ENCODE data around the gene KRI1. TPM values are rescaled to one million over a fixed set of nuclear protein-coding genes. Genes with fewer than 3 reads are reported as not detected.

The KRI1 gene
- total and polyA plus RNA-seq, 2 donors (not counting 3 experiments of a cell fraction or from before 2014, with no cell fraction given) = 6.7 to 25.7 TPM

DNA sequence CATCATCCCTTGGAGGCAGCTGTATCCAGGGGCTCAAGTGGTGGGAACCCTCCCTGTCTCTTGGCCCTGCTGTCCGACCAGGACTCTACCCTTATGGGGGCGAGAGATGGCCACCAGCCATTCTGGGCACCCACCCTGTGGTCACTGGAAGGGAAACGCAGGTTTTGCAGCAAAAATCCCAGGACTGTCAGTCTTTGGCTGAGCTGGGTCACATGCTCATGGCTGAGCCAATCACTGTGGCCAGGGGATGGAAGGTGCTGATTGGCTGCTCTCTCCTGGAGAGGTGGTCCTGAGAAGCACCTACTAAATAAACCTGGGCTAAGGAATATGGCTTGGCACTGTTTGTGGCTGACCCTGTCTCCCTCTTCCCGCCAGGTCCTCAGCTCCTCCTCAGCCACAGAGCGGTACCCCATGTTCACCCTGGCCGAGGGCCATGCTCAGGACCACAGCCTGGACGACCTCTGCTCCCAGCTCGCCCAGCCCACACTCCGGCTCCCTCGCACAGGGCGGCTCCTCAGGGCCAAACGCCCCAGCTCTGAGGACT is 13.2 kb downstream of the KRI1 start:
- no peaks in the 10 kb centered on the region for H3K27me3 ChIP-seq (ENCODE audit: control insufficient read depth in 2 of 2, insufficient read depth in 2 of 2, low read length in 2 of 2)
- no peak overlapping the region for H3K4me2 ChIP-seq (ENCODE audit: insufficient read depth, low read length)
- H3K4me3 ChIP-seq (replicated peaks in 1 of 3; ENCODE audit: insufficient read depth in 1 of 3, low read depth in 1 of 3, low read length in 3 of 3) = no peak overlapping the region
- H3K27ac ChIP-seq (ENCODE audit: insufficient read depth, low read depth, low read length) = no peak overlapping the region
- ChIA-PET CTCF (interaction anchor here (0.9 to 2.4 kb wide), 6 partner anchors 11 to 73 kb away, joined by 3 to 8 read pairs (median 5); partner anchors contain the start of gene S1PR5), POLR2A (interaction anchor here (0.5 kb wide), 1 partner anchor 333 kb away, joined by 4 read pairs; no protein-coding TSS in a partner anchor)
- no peaks in the 10 kb centered on the region for H3K4me1 ChIP-seq (ENCODE audit: control insufficient read depth, extremely low read depth, insufficient read depth, low read length)
- no peak for DNase-seq (ENCODE audit: low read depth, low spot score)
- no peaks in the 10 kb centered on the region for H3K9me3 ChIP-seq (replicated peaks; ENCODE audit: control insufficient read depth, insufficient read depth, low read length)
- dilution Hi-C loops (cut with MboI; ENCODE audit: extremely low pct_ligation_motif_present, low sequenced_read_pairs) (no loop called here), intact Hi-C loops (cut with micrococcal nuclease) (no loop called here)
- no peaks in the 10 kb centered on the region for H3K79me2 ChIP-seq (ENCODE audit: control insufficient read depth, insufficient read depth, low read length)
- H3K9me1 ChIP-seq (replicated peaks; ENCODE audit: control insufficient read depth, extremely low read depth, insufficient read depth, low read length) = no peaks in the 10 kb centered on the region
- H3K36me3 ChIP-seq (ENCODE audit: control insufficient read depth in 2 of 2, extremely low read depth in 1 of 2, insufficient read depth in 2 of 2, low read length in 2 of 2) = peaks cover 7 to 46% of the 10 kb centered on the region in 2 experiments
- peak; percentile 67 for FAIRE-seq
- TF ChIP-seq POLR2AphosphoS5 (IDR thresholded peaks at IDR 0.05; ENCODE audit: insufficient read depth, low read depth, low read length) (no peak), MYC (IDR thresholded peaks at IDR 0.05; ENCODE audit: low read depth, low read length) (no peak), JUN (IDR thresholded peaks at IDR 0.05; ENCODE audit: borderline replicate concordance, insufficient read depth, insufficient read length, low read depth) (no peak), GATA2 (IDR thresholded peaks at IDR 0.05; ENCODE audit: insufficient read depth, insufficient read length, low read depth, low read length) (no peak)
- H4K20me1 ChIP-seq (replicated peaks; ENCODE audit: control insufficient read depth, extremely low read depth, insufficient read depth, low read length) = no peaks in the 10 kb centered on the region
- H3K9ac ChIP-seq (replicated peaks; ENCODE audit: extremely low read depth, insufficient read depth, low read length) = no peak overlapping the region
- no TSS peak for BruUV-seq (replicated peaks)
- no peak overlapping the region for H2AFZ ChIP-seq (ENCODE audit: low read depth, low read length)

DNA sequence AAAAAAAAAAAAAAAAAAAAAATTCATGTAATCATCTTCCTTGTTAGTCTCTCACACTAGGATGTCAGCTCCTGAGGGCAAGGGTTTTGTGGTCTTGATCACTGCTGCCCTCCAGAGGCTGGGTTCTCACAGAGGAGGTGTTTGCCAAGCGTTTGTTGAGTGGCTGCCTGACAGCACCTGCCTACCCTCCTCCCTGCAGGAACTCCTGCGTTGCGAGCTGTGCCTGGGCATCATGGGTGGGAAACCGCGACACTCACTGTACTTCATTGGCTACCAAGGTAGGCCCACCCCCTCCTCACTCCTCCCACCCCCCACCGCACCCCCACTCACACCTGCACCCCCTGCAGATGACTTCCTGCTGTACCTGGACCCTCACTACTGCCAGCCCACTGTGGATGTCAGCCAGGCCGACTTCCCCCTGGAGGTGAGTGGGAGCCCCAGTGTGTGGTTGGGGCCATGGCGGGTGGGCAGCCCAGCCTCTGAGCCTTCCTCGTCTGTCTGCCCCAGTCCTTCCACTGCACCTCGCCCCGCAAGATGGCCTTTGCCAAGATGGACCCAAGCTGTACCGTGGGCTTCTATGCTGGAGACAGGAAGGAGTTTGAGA is 14.0 kb downstream of the KRI1 start:
- no peaks in the 10 kb centered on the region for H3K9me1 ChIP-seq (replicated peaks; ENCODE audit: control insufficient read depth, extremely low read depth, insufficient read depth, low read length)

More for the DNA sequence above, 14.0 kb downstream of the KRI1 start:
- no peak overlapping the region for H3K4me2 ChIP-seq (ENCODE audit: insufficient read depth, low read length)
- H3K79me2 ChIP-seq (ENCODE audit: control insufficient read depth, insufficient read depth, low read length) = no peaks in the 10 kb centered on the region
- H3K27ac ChIP-seq (ENCODE audit: insufficient read depth, low read depth, low read length) = no peak overlapping the region
- H2AFZ ChIP-seq (ENCODE audit: low read depth, low read length) = no peak overlapping the region
- H3K27me3 ChIP-seq (ENCODE audit: control insufficient read depth in 2 of 2, insufficient read depth in 2 of 2, low read length in 2 of 2) = no peaks in the 10 kb centered on the region
- dilution Hi-C loops (cut with MboI; ENCODE audit: extremely low pct_ligation_motif_present, low sequenced_read_pairs) = no loop called here
- no peaks in the 10 kb centered on the region for H3K4me1 ChIP-seq (ENCODE audit: control insufficient read depth, extremely low read depth, insufficient read depth, low read length)
- POLR2A ChIA-PET = interaction anchor here (0.5 kb wide), 1 partner anchor 334 kb away, joined by 4 read pairs; no protein-coding TSS in a partner anchor
- no peaks in the 10 kb centered on the region for H4K20me1 ChIP-seq (replicated peaks; ENCODE audit: control insufficient read depth, extremely low read depth, insufficient read depth, low read length)
- DNase-seq (ENCODE audit: low read depth, low spot score) (no peak), FAIRE-seq (no peak)
- peaks cover 7 to 42% of the 10 kb centered on the region in 2 experiments for H3K36me3 ChIP-seq (ENCODE audit: control insufficient read depth in 2 of 2, extremely low read depth in 1 of 2, insufficient read depth in 2 of 2, low read length in 2 of 2)
- H3K4me3 ChIP-seq (replicated peaks in 1 of 3; ENCODE audit: insufficient read depth in 1 of 3, low read depth in 1 of 3, low read length in 3 of 3) = no peak overlapping the region
- TF ChIP-seq POLR2A (IDR thresholded peaks at IDR 0.05; ENCODE audit: low read depth, low read length) = no peak
- no peak for TF ChIP-seq MYC (IDR thresholded peaks at IDR 0.05; ENCODE audit: low read depth, low read length)
- TF ChIP-seq, protein P1, sequence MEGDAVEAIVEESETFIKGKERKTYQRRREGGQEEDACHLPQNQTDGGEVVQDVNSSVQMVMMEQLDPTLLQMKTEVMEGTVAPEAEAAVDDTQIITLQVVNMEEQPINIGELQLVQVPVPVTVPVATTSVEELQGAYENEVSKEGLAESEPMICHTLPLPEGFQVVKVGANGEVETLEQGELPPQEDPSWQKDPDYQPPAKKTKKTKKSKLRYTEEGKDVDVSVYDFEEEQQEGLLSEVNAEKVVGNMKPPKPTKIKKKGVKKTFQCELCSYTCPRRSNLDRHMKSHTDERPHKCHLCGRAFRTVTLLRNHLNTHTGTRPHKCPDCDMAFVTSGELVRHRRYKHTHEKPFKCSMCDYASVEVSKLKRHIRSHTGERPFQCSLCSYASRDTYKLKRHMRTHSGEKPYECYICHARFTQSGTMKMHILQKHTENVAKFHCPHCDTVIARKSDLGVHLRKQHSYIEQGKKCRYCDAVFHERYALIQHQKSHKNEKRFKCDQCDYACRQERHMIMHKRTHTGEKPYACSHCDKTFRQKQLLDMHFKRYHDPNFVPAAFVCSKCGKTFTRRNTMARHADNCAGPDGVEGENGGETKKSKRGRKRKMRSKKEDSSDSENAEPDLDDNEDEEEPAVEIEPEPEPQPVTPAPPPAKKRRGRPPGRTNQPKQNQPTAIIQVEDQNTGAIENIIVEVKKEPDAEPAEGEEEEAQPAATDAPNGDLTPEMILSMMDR (IDR thresholded peaks at IDR 0.05; ENCODE audit: extremely low read depth in 1 of 2, insufficient read depth in 1 of 2, low read depth in 1 of 2, low read length in 2 of 2) = no peak
- TF ChIP-seq, protein P2, sequence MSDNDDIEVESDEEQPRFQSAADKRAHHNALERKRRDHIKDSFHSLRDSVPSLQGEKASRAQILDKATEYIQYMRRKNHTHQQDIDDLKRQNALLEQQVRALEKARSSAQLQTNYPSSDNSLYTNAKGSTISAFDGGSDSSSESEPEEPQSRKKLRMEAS (IDR thresholded peaks at IDR 0.05; ENCODE audit: insufficient read depth, insufficient read length) = no peak
- TF ChIP-seq FOS (IDR thresholded peaks at IDR 0.05; ENCODE audit: borderline replicate concordance, insufficient read depth, low read length) = no peak
- TF ChIP-seq GATA2 (IDR thresholded peaks at IDR 0.05; ENCODE audit: insufficient read depth, insufficient read length, low read depth, low read length) = no peak
- TF ChIP-seq POLR2AphosphoS5 (IDR thresholded peaks at IDR 0.05; ENCODE audit: insufficient read depth, low read depth, low read length) = no peak
- no peak for TF ChIP-seq JUN (IDR thresholded peaks at IDR 0.05; ENCODE audit: borderline replicate concordance, insufficient read depth, insufficient read length, low read depth)
- no peak for TF ChIP-seq EZH2 (IDR thresholded peaks at IDR 0.05; ENCODE audit: borderline replicate concordance, low read depth, low read length, severe bottlenecking)
- H3K9ac ChIP-seq (replicated peaks; ENCODE audit: extremely low read depth, insufficient read depth, low read length) = no peak overlapping the region
- CTCF ChIA-PET = interaction anchor here (0.9 to 2.4 kb wide), 3 partner anchors 35 to 68 kb away, joined by 3 to 8 read pairs (median 8); partner anchors contain the start of gene S1PR5
- H3K9me3 ChIP-seq (replicated peaks; ENCODE audit: control insufficient read depth, insufficient read depth, low read length) = no peaks in the 10 kb centered on the region
- intact Hi-C loops (cut with micrococcal nuclease) = no loop called here
- BruUV-seq (replicated peaks) = no TSS peak
